Uterus (tissue), 4 donors: ENCODE measurements around the gene VAV3. TPM values are rescaled to one million over a fixed set of nuclear protein-coding genes. Genes with fewer than 3 reads are reported as not detected.
A peak's percentile ranks its signal among the peaks of the same experiment; 100 is the strongest.

Experiments used
- DNase-seq, 2 donors: peaks; one replicate each; pipeline ENCODE4 v3.0.0-alpha.2; 2019 to 2020
- H3K27ac ChIP-seq, 2 donors: fragments of 200-600 bp; sonication (generic); 1 replicate in 1 of 2; 2 replicates in 1 of 2; pipeline ENCODE4 v1.5.1; 2016 to 2018
- H3K27me3 ChIP-seq, 2 donors: fragments of 200-600 bp; sonication (generic); one replicate each; pipeline ENCODE4 v1.5.1; 2018 to 2019; ENCODE audit warnings: control low read depth in 1 of 2
- H3K36me3 ChIP-seq, 2 donors: fragments of 200-600 bp; sonication (generic); one replicate each; pipeline ENCODE4 v1.5.1; 2019; ENCODE audit warnings: control low read depth in 1 of 2
- H3K4me1 ChIP-seq, 2 donors: fragments of 200-600 bp; sonication (generic); one replicate each; pipeline ENCODE4 v1.5.1; 2018 to 2019; ENCODE audit warnings: control low read depth in 1 of 2
- H3K4me3 ChIP-seq, 2 donors: fragments of 200-600 bp; sonication (generic); 1 replicate in 1 of 2; 2 replicates in 1 of 2; pipeline ENCODE4 v1.5.1; 2018 to 2019; ENCODE audit warnings: mild to moderate bottlenecking in 1 of 2
- H3K9me3 ChIP-seq, 2 donors: fragments of 200-600 bp; sonication (generic); one replicate each; pipeline ENCODE4 v1.5.1; 2019; ENCODE audit warnings: control low read depth in 1 of 2
- CTCF ChIP-seq, 4 experiments: fragments of 200-600 bp in 2 of 4; fragments of 450-650 bp in 2 of 4; sonication (generic) in 2 of 4; IDR thresholded peaks; one replicate each; pipeline ENCODE4 v1.5.1; 2016 to 2019; ENCODE audit warnings: antibody characterized with exemption in 4 of 4, mild to moderate bottlenecking in 2 of 4, moderate library complexity in 1 of 4
- POLR2A ChIP-seq, 2 donors: fragments of 450-650 bp; IDR thresholded peaks; one replicate each; pipeline ENCODE4 v1.6.1; 2016; ENCODE audit warnings: antibody characterized with exemption in 2 of 2, mild to moderate bottlenecking in 1 of 2, moderate library complexity in 1 of 2
- intact Hi-C: fragments of 100-400 bp; cut with DNase I; formaldehyde crosslinking; loops from one replicate; pipeline ENCODE4 v1.15.1; 2023; ENCODE audit warnings: low total_unique reads
- total RNA-seq, 4 donors: library from RNA; depleted of rRNA in 3 of 4; stranded (reverse); fragments of >200 nt in 3 of 4; gene quantifications; one replicate each; pipeline versions ENCODE4 v1.1.0 to v1.2.4, GENCODE V29; 2014 to 2023
- donor health status: DM: yes; HTN: yes; CAD: no.

The VAV3 gene
- total RNA-seq, 4 donors from 2014 or later: 0.88 to 22.5 (median 8.6) TPM

- no peak overlapping the region for H3K4me3 ChIP-seq
- H3K27ac ChIP-seq: no peak overlapping the region
- no peaks in the 10 kb centered on the region for H3K27me3 ChIP-seq
- intact Hi-C loops: no loop called here
- DNase-seq: no peak
- TF ChIP-seq POLR2A (IDR thresholded peaks at IDR 0.05) (no peak), CTCF (IDR thresholded peaks at IDR 0.05) (no peak)
- H3K4me1 ChIP-seq: no peaks in the 10 kb centered on the region
- no peaks in the 10 kb centered on the region for H3K36me3 ChIP-seq
- H3K9me3 ChIP-seq: no peaks in the 10 kb centered on the region
Observed at GRCh38 chr1:107530543-107530942, 434.4 kb downstream of the VAV3 start.

GRCh38 chr1:107529511-107530149 lies 435.4 kb downstream of the VAV3 start:
- H3K4me3 ChIP-seq: no peak overlapping the region
- TF ChIP-seq CTCF (IDR thresholded peaks at IDR 0.05) (peak; percentile 53 to 60 (median 58)), POLR2A (IDR thresholded peaks at IDR 0.05) (no peak)
- no peak overlapping the region for H3K27ac ChIP-seq
- no peaks in the 10 kb centered on the region for H3K27me3 ChIP-seq
- no peaks in the 10 kb centered on the region for H3K4me1 ChIP-seq
- no peaks in the 10 kb centered on the region for H3K9me3 ChIP-seq
- H3K36me3 ChIP-seq: no peaks in the 10 kb centered on the region
- DNase-seq: peak in 1 of 2 donors; percentile 20
- intact Hi-C loops: no loop called here

- H3K27me3 ChIP-seq: no peaks in the 10 kb centered on the region
- H3K4me1 ChIP-seq: no peaks in the 10 kb centered on the region
- no peak for DNase-seq
- no peaks in the 10 kb centered on the region for H3K36me3 ChIP-seq
- no peaks in the 10 kb centered on the region for H3K9me3 ChIP-seq
- intact Hi-C loops: no loop called here
- H3K27ac ChIP-seq: no peak overlapping the region
- H3K4me3 ChIP-seq: no peak overlapping the region
- TF ChIP-seq POLR2A (IDR thresholded peaks at IDR 0.05) (no peak), CTCF (IDR thresholded peaks at IDR 0.05) (no peak)
Observed at GRCh38 chr1:107526524-107527198, 438.3 kb downstream of the VAV3 start.

GRCh38 chr1:107525961-107526360 lies 439.0 kb downstream of the VAV3 start:
- Histone ChIP-seq H3K9me3 (no peaks in the 10 kb centered on the region), H3K36me3 (no peaks in the 10 kb centered on the region), H3K4me1 (no peaks in the 10 kb centered on the region), H3K27me3 (no peaks in the 10 kb centered on the region), H3K4me3 (no peak overlapping the region), H3K27ac (no peak overlapping the region)
- DNase-seq: no peak
- TF ChIP-seq CTCF (IDR thresholded peaks at IDR 0.05): no peak
- no peak for TF ChIP-seq POLR2A (IDR thresholded peaks at IDR 0.05)
- intact Hi-C loops: no loop called here

- no peak for TF ChIP-seq CTCF (IDR thresholded peaks at IDR 0.05)
- TF ChIP-seq POLR2A (IDR thresholded peaks at IDR 0.05): no peak
Observed at GRCh38 chr1:107525145-107525544, 439.8 kb downstream of the VAV3 start.

More at GRCh38 chr1:107525145-107525544, 439.8 kb downstream of the VAV3 start:
- DNase-seq: no peak
- Histone ChIP-seq H3K4me1 (no peaks in the 10 kb centered on the region), H3K4me3 (no peak overlapping the region), H3K27me3 (no peaks in the 10 kb centered on the region), H3K9me3 (no peaks in the 10 kb centered on the region), H3K36me3 (no peaks in the 10 kb centered on the region), H3K27ac (no peak overlapping the region)
- intact Hi-C loops: no loop called here
